DOHH2 (cell line): ENCODE measurements around the gene CEP290.

Experiments
- EZH2phosphoT487 ChIP-seq: fragments of 200-600 bp; sonication (generic); IDR thresholded peaks from 2 replicates; pipeline ENCODE4 v1.6.1; 2017; ENCODE audit warnings: borderline replicate concordance, mild to moderate bottlenecking, antibody characterized with exemption, low read length, moderate library complexity, mixed read lengths
- TF ChIP-seq, protein P1 (sequence below): fragments of 200-600 bp; sonication (generic); IDR thresholded peaks from one replicate; pipeline ENCODE4 v1.5.1; 2014; ENCODE audit warnings: antibody characterized with exemption, mild to moderate bottlenecking, low read depth, low read length; ENCODE audit not compliant: poor library complexity, severe bottlenecking

DNA sequence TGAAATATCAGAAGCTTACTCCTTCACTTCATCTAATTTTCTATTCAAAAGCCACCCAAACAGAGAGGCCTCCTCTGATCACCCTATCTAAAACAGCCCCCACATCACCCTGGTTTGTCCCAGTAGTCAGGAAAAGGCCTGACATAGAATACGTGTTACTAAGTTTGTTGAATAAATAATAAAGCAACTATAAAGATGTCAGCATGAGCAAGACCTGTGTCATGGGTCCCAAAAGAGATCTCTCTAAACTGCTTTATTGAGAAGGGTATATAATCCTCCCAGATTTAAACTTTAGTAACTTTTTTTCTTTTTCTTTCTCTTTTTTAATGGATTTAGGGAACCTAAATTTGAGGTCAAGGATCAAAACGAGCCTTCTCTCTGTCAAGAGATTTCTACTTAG lies 85.3 kb downstream of the CEP290 start:
- TF ChIP-seq, protein P1, sequence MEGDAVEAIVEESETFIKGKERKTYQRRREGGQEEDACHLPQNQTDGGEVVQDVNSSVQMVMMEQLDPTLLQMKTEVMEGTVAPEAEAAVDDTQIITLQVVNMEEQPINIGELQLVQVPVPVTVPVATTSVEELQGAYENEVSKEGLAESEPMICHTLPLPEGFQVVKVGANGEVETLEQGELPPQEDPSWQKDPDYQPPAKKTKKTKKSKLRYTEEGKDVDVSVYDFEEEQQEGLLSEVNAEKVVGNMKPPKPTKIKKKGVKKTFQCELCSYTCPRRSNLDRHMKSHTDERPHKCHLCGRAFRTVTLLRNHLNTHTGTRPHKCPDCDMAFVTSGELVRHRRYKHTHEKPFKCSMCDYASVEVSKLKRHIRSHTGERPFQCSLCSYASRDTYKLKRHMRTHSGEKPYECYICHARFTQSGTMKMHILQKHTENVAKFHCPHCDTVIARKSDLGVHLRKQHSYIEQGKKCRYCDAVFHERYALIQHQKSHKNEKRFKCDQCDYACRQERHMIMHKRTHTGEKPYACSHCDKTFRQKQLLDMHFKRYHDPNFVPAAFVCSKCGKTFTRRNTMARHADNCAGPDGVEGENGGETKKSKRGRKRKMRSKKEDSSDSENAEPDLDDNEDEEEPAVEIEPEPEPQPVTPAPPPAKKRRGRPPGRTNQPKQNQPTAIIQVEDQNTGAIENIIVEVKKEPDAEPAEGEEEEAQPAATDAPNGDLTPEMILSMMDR, result no peak
- TF ChIP-seq EZH2phosphoT487, result no peak
